ENCODE data around the gene FLYWCH1. TPM values are rescaled to one million over a fixed set of nuclear protein-coding genes. Genes with fewer than 3 reads are reported as not detected.

The FLYWCH1 gene
- total RNA-seq, 1 donor from 2014 or later = 39.6 TPM

DNA sequence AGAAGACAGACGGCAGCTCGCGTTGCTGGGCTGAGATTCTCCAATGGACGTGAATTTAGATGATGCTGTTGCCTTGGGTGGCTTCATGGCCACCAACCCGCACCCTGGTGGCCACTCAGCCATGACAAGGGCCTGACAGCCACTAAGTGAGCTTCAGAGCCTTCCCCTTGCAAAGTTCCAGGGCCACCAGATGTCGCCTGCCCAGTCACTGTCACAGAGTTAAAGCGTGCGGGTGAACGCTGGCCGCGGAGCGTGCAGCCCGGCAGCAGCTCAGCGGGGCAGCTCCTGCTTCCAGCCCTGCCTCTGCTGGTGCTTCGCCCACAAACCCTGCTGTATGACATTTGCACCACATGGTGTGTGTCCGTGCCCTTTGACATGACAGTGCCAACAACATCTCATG, 39.0 kb downstream of the FLYWCH1 start:
- DNase-seq (ENCODE audit: low spot score) = no peak

DNA sequence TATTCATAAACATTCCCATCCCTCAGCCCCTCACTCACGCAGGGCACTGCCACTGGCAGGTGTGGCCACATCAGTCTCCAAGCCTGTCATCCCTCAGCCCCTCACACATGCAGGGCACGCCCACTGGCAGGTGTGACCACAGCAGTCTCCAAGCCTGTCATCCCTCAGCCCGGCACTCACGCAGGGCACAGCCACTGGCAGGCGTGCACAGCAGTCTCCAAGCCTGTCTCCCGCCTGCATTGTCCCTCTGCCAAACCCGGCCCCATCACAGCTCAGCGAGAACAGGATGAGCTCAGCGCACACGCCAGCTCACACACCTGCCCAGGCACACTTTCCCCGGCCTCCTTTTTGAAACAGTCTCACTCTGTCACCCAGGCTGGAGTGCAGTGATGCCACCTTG, 40.9 kb downstream of the FLYWCH1 start:
- DNase-seq (ENCODE audit: low spot score) = no peak

DNA sequence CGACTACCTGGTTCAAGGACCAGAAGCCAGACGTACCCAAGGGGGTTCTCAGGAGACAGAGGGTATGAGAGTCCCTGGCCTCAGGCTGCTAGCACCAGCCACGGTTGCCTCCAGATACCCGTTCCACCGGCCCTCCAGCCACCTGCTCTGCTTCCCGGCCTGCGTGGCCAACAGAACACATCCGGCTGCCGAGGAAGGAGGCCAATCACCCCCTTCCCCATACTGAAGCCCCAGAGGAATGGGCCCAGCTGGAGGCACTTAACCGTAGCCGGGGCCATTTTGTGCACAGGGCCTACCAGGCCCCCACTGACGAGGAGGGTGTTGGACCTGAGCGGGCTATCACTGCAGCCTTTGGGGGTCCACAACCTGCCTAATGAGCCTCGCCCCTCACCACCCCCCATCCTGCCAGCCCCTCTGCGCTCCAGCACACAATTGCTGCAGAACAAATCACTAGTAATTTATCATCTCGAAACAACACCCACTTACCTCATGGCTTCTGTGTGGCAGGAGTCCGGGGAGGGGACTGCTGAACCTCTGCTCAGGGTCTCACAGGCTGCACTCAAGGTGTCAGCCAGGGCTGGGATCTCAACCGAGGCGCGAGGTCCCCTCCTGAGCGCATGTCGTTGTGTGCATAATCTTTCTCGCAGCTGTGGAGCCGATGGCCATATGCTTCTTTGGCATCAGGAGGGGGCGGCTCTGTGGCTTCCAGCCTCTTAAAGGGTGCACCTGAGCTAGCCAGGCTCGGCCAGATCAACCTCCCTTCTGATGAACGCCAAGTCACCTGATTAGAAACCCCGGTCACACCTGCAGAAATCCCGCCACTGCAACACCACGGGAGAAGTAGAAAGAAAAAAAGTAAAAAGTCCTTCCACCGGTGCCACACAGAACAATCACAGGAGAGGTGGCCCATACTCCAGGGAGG, 42.2 kb downstream of the FLYWCH1 start:
- DNase-seq (ENCODE audit: low spot score) = no peak

DNA sequence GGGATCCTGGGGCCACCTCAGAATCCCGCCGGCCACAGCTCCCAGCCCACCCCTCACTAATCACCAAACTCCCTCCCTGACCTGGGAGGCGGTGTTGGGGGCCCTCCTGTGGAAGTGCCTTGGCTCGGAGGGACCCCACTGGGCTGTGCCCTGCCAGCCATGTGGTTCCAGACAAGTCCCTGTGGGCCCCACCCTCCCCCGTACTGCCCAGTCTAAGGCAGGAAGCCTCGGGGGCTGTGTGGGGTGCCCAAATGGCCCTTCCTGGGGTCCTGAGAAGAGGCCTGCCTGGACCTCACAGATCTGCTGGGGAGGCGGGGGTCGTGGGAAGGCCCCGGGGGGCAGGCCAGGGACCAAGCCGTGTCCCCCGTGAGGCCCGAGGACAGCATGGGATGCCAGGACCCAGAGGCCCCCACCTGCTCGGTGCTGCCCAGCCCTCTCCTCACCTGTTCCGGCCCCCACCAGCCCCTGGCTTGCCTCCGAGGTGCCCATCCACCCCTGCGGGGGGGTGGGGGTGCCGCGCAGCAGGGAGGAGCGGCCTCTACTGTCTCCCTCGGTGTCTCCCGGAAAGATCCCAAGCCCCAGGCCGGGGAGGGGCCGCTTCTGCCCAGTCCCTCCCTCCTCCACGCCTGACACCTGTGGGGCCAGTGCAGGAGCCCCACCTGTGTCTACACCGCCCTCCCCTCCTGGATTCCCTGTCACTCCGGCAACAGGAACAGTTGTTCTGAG, 43.1 kb downstream of the FLYWCH1 start:
- DNase-seq (ENCODE audit: low spot score) = no peak

DNA sequence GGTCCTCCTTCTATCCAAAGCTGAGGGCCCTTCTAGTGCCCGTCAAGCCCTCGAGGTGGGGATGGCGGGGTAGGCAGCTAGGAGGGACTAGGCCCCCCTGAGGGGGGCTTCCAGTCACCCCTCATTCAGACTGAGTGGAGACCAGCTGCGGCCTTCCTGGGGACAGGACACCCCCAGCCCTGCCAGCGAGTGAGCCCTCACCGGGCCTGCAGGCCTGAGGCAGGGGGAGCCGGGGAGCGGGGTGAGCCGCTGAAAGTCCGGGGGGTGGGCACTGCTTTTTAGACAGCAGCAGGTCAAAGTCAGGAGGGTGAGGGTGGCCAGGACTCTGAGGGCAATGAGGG, 43.7 kb downstream of the FLYWCH1 start:
- no peak for DNase-seq (ENCODE audit: low spot score)

DNA sequence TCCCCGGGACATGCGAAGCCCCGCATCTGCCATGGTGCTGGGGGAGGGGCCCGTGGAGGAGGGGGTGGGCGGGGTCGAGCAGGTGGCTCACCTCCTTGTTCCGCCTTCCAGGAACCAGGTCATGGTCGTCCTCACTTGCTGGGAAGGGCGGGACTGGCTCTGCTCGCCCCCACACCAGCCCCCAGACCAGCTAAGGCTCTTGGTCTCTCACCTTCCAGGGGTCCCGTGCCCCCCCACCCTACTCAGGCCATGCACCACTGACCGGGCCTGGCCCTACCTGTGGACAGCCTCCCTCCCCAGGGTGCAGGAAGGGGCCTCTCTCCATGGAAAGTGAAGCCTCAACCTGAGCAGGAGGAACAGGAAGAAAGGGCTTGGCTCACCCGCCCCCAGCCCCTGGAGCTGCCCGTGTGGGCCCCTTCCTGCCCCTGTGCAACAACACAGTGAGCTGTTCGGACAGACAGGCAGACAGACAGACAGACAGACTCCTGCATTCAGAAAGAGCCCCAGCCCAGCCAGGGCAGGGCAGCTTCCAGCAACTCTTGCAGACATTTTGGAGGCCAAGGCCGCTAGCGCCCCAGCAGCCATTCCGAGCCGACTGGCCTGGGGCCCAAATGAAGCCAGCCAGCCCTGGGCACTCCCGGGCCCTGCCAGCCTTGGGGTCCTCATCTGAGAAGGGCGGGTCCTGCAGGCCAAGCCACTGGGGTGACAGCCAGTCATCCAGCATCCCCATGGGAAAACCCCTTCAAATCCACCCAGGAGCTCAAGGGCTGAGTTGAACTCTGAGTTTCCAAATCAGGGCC, 44.2 kb downstream of the FLYWCH1 start:
- DNase-seq (ENCODE audit: low spot score) = no peak

DNA sequence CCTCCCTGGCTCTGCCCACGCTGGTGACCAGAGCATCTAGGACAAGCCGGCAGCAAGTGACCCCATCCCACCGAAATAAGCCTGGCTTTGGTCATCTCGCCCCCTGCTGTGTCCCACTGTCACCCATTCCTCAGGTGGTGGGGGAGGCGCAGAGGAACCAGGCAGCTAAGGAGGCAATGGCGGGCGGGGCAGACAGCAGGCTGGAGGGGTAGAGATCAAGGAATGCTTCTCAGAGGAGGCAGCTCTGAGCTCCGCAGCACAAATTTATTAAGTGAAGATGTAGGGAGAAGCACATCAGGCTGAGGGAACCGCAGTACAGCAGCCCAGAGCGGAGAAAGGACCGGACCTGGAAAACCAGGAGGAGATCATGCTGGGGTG, 44.8 kb downstream of the FLYWCH1 start:
- DNase-seq (ENCODE audit: low spot score) = no peak

DNA sequence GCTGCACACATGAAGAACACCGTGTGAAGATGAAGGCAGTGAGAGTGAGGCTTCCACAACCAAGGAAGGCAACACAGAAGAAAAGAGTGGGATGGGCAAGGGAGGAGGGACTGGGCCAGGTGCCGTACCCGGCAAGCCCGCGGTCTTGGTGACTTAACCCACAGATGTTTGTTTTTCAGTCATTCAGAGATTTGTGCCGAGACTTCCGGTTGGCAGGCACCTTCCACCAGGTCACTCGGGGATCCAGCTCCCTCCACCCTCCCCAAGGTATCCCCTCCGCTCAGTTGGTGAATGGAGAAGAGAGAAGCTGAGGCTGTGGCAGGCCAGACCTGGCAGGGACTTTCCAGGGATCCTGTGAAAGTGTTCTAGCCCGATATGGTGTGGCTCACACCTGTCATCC, 47.5 kb downstream of the FLYWCH1 start:
- DNase-seq (ENCODE audit: low spot score) = no peak

DNA sequence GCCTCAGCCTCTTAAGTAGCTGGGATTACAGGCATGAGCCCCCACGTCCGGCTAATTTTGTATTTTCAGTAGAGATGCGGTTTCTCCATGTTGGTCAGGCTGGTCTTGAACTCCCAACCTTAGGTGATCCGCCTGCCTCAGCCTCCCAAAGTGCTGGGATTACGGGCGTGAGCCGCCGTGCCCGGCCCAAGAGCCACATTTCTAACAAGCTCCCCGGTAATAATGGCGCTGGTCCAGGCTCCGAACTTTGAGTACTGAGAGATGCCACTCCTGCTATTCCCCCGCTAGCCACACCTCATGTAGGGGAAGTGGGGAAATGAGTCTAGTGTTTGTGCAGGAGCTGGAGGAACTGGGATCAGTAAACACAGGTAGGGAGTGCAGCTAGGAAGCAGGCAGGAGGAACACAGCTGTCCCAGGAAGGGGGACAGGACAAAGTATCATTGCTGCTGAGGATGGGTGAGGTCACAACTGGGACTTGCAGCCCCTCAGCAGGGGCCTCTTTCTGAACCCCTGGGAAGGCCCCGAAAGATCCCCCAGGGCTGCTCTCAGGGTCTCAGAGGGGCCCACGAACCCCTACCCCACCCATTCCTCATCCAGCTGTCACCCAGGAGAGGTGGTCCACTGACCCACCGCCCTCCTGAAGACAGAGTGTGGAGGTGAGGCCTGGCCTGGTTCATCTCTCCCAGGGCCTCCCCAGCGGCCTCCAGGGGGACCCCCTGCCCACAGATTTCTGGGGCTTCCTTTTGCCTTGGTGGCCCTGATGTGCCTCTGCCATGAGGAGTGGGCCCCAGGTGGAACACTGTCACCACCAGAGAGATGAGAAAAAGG, 48.7 kb downstream of the FLYWCH1 start:
- DNase-seq (ENCODE audit: low spot score) = no peak

DNA sequence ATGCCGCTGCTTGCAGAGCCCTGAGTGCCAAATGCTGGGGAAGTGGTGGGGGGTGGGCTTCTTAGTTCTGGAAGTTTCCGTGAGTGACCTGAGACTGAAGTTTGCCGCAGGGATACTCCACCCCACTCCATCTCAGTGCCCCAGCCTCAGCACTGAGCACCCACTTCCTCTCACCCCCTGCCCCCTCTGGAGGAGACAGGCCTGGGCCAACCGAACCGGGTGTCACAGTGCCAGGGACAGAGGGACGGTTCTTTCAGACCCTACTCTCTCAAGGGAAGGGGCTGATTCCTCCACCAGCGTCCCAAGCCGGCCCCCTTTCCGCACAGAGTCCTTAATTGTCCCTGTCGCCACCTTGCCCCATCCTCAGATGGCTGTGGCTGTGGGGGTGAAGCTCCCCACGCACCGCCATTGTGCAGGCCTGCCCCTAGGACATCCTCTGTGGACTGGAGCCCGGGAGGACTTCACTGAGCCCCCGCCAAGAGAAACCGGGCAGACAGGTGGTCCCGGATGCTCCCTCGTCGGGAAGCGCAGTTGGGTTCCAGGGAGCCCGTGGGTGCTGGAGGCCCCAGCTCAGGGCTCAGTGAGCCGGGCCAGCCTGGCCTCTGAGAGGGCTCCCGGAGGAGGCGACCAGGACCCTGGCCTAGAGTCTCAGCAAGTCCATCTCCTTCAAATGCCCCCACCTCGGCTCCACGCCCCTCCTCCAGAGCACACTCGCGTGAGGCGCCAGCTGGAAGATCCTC, 50.8 kb downstream of the FLYWCH1 start:
- DNase-seq (ENCODE audit: low spot score) = no peak

DNA sequence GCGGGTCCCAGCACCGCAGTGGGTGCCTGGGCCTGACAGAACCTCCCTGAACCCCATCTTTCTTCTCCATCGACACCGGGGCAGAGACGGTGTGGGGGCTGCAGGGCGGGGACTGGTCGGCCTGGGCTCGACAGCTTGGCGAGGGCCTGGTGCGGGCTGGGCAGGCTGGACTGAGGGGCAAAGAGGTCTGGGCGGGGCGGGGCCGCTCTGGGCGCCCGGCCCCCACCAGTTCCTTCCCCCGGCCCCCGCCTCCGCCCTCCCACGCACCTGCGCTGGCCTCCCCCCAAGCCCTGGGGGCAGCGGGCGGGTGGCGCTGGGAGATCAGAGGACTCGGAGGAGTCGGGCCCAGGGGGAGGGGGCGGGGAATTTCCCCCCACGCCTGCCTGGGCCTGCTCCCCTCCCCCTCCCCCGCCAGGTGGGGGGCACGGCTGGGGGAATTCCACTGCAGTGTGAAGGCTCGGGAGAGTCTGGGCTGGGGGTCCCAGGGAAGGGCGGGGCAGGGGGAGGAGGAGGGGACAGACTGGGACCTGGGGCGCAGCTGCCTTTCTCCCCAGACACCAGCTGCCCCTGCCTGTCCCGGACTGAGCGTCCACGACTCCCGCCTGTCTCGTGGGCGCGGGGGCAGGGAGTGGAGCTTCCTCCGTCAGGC, 51.5 kb downstream of the FLYWCH1 start:
- DNase-seq (ENCODE audit: low spot score) = no peak

DNA sequence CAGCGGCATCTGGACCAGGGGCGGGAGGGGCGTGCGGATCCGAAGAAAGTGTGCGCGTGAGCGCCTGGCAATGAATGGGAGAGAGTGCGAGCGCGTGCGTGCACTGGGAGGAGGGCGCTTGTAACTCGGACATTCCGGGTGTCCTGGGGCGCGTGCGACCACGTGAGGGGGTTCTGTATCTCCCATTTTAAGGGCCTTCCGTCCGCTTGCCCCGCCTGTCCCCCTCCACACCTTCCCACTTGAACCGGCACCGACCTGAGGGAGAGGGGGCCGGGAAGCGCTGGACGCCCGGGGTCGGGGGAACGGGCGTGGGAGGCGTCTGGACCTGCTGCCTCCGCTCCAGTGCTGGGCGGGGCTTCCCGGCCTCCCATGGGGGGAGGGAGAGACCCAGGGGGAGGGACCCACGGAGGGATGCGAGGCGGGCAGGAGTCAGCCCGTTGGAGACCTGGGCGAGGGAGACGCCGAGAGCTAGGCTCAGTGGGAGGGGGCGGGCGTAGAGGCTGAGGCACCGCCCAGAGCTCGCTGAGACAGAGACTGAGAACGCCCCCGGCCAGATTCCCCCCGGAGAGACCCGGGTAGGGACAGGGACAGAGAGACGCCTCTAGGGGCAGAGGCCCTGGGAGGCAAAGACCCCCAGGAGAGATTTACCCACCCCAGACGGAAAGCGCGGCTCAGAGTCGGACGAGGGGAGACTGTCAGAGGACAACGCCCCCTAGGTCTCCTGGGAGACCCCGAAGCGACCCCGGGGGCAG, 52.2 kb downstream of the FLYWCH1 start, which contains the start of gene KREMEN2:
TSS of gene KREMEN2 (plus strand) at position 553 of the 752 bp plus-strand sequence. CDS start 246 bp downstream, outside the sequence.
- no peak for DNase-seq (ENCODE audit: low spot score)

DNA sequence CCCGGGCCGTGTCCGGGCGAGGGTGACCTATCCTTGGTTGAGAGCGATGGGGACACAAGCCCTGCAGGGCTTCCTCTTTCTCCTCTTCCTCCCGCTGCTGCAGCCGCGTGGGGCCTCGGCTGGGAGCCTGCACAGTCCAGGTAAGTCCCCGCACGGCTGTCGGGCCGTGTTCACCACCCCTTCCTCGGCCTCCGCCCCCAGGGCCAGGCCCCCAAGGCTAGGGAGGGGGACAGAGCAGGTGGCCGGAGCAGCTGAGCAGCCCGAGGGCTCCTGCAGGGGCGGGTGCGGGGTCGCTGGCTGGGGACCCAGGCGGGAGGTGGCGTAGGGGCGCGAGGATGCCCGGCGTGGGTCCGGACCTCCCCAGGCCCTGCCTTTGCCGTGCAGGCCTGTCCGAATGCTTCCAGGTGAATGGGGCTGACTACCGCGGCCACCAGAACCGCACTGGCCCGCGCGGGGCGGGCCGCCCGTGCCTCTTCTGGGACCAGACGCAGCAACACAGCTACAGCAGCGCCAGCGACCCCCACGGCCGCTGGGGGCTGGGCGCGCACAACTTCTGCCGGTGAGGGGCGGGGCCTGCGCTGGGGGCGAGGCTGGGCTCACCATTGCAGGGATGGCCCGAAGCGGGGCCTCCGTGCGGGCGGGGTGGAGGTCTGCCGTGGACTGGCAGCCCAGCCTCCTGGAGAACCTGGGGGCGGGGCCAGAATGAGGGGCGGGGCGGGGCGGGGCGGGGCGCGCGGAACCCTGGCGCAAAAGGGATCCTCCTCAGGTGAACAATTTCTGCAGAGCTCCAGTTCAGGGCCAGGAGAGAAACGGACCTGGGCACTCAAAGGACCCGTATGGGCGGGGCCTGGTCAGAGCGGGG, 53.0 kb downstream of the FLYWCH1 start:
- DNase-seq (ENCODE audit: low spot score) = no peak

DNA sequence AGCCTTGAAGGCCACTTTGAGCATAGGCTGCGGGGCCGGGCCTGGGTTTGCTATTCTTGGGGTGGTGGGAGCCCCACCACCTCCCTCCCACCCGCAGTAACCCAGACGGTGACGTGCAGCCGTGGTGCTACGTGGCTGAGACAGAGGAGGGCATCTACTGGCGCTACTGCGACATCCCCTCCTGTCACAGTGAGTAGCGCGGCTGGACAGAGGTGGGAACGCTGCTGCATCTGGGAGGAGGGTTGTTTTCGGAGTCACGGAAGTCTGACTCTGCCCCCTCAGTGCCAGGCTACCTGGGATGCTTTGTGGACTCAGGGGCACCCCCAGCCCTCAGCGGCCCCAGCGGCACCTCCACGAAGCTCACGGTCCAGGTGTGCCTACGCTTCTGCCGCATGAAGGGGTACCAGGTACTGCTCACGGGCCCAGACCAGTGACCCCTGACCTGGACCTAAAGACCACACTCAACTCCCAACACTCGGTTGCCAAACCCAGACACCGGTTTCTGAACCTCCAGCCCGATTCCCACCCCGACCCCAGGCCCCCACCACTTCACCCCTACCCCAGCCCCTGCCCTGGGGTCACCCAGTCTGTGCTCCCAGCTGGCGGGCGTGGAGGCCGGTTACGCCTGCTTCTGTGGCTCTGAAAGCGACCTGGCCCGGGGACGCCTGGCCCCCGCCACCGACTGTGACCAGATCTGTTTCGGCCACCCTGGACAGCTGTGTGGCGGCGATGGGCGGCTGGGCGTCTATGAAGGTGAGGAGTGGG, 54.5 kb downstream of the FLYWCH1 start:
- no peak for DNase-seq (ENCODE audit: low spot score)

DNA sequence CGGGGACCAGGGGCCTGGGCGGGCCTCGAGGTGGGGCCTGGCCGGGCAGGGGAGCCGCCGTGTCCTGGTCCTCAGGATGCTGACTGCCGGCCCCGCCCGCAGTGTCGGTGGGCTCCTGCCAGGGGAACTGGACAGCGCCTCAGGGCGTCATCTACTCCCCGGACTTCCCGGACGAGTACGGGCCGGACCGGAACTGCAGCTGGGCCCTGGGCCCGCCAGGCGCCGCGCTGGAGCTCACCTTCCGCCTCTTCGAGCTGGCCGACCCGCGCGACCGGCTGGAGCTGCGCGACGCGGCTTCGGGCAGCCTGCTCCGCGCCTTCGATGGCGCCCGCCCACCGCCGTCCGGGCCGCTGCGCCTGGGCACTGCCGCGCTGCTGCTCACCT, 55.1 kb downstream of the FLYWCH1 start:
- DNase-seq (ENCODE audit: low spot score) = no peak

DNA sequence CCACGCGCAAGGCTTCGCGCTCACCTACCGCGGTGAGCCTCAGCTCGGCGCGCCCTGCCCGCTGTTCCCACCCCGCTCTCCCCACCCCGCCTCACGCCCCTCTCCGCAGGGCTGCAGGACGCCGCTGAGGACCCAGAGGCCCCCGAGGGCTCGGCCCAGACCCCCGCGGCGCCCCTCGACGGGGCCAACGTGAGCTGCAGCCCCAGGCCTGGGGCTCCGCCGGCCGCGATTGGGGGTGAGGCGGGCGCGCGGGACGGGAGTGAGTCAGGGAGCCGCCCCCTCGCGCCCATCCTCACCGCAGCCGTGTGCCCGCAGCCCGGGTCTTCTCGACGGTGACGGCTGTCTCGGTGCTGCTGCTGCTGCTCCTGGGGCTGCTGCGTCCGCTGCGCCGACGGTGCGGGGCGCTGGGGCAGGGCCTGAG, 55.5 kb downstream of the FLYWCH1 start:
- no peak for DNase-seq (ENCODE audit: low spot score)

DNA sequence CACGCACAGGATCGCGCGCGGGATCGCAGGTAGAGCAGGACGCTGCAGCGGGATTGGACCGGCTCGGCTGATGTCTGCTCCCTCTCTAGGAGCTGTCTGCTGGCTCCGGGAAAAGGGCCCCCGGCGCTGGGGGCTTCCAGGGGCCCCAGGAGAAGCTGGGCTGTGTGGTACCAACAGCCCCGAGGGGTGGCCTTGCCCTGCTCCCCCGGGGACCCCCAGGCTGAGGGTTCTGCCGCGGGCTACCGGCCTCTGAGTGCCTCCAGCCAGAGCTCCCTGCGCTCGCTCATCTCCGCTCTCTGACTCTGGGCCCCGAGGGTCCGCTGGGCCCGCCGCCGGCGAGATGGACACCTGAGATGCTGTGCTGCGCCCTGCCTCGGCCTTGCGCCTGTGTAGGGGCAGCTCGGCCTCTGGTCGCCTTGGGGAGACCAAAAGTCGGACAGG, 56.0 kb downstream of the FLYWCH1 start:
- no peak for DNase-seq (ENCODE audit: low spot score)

DNA sequence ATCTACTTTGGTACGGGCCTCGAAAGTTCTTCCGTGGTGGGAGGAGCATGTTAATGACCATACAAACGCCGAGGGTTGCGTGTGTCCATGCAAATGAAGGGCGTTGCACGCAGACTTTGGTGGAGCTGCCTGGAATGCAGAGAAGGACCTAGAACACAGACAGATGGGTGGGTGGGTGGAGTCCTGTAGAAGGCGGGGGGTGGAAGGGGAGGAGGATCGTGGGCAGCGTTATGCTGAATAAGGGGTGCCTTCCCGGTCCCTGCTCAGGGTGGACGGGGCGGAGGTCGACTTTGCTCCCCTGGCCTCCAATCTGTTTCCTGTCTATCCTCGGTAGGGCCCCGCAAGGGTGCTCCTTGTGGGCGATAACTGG, 56.6 kb downstream of the FLYWCH1 start:
- DNase-seq (ENCODE audit: low spot score) = no peak
